Measurements from ENCODE around the gene RBM17.

Gene RBM17

DNA sequence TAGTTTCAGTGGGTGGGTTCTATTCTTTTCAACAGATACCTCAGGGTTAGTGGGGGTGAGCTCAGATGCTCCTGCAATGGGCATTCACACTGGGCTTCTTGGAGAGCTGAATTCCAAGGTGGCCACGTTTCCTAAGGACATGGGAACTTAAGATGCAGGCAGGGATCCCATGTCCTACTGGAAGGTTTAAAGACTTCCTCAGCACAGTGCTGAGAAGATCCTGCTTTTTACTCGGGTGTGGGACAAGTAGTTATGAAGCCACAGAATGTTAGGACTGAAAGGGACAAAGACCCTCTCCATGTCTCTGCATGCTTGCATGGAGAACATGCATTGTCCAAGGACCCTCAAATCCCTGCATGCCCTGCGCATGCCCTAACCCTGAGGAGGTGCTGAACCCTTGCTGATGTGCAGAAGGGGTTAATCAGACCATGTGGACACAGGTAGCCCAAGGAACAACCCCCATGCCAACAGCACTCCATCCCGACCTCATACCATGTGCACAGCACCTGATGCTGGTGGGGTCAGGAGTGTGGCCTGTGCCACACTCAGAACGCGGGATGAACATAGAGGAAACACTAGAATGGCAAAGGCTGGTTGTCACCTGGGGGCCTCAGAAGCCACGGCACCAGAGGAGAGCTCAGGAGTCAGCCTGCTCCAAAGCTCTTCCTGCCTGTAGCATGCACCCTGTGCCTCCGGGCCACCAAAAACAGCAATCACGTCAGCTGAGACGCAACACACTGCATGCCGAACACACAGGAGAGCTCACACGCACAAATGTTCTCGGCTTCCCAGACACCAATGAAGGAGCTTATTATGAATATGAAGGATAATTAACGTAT, 41.8 kb upstream of the RBM17 start:
- no peaks in the 10 kb centered on the region for H3K9me3 ChIP-seq (ENCODE audit: low read depth, low read length)
- no peaks in the 10 kb centered on the region for H3K36me3 ChIP-seq (ENCODE audit: insufficient read depth, low read length)
- H3K9ac ChIP-seq (ENCODE audit: insufficient read length): no peak overlapping the region
- no peak for TF ChIP-seq POLR2AphosphoS5 (IDR thresholded peaks at IDR 0.05; ENCODE audit: borderline replicate concordance, low read depth, low read length)
- no peak for TF ChIP-seq EZH2 (IDR thresholded peaks at IDR 0.05)
- no peak for TF ChIP-seq FOXP2 (optimal IDR thresholded peaks at IDR 0.05; ENCODE audit: control extremely low read depth, extremely low read length, insufficient read depth)
- no peak overlapping the region for H3K27ac ChIP-seq
- H3K4me3 ChIP-seq: no peak overlapping the region
- DNase-seq (ENCODE audit: low read depth, low spot score): no peak

DNA sequence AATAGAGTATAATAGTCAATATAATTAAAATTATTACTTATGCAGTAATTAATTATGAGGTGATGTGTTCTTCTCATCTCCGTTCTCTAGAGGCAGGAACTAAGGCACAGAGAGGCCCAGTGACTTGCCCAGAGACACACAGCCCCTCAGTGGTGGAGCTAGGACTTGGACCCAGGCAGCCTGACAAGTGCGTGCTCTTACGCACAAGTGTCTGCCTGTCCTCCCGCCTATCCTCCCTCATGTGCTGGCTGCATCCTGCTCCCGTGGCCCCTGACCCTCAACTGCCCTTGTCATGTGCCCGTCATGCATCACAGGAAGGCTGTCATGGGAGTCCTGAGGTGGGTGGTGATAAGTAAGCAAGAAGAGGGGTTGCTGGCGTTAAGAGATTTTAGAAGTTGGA, 41.0 kb upstream of the RBM17 start:
- no peak overlapping the region for H3K27ac ChIP-seq
- no peak for DNase-seq (ENCODE audit: low read depth, low spot score)
- TF ChIP-seq EZH2 (IDR thresholded peaks at IDR 0.05): no peak

DNA sequence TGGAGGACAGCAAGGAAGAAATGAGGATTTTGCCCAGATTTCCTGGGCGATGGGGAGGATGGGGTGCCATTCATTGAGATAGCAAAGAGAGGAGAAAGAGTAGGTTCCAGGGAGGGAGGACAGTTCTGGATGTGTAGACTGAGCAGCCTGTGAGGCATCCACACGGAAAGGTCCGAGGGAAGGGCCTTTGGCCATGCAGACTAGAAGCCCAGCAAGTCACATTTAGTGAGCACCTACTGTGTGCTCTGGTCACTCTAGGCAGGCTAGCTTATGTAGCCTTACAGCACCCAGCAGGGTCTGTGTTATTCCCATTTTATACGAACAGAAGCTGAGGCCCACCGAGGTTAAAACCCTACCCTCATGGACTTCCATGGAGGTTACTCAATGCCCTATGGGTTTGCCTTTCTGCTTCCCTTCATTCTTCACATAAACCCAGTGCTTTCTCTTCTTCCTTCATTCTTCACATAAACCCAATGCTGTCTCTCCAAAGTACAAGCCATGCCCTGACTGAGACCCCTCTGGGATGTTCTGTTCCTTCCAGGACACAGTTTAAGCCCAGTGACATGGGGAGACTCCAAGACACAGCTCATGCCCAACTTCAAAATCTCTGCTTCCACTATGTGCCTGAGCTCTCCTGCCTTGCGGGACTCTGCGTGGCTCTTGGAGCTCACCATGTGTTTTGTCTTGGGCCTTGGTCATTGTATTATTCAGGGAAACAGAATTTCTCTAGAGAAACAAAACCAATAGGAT, 40.4 kb upstream of the RBM17 start:
- Histone ChIP-seq H3K36me3 (ENCODE audit: insufficient read depth, low read length) (no peaks in the 10 kb centered on the region), H3K9me3 (ENCODE audit: low read depth, low read length) (no peaks in the 10 kb centered on the region), H3K4me3 (no peak overlapping the region), H3K9ac (ENCODE audit: insufficient read length) (no peak overlapping the region), H3K27ac (no peak overlapping the region)
- TF ChIP-seq FOXP2 (optimal IDR thresholded peaks at IDR 0.05; ENCODE audit: control extremely low read depth, extremely low read length, insufficient read depth) (no peak), POLR2AphosphoS5 (IDR thresholded peaks at IDR 0.05; ENCODE audit: borderline replicate concordance, low read depth, low read length) (no peak), EZH2 (IDR thresholded peaks at IDR 0.05) (no peak)
- DNase-seq (ENCODE audit: low read depth, low spot score): no peak

More for the DNA sequence above, 41.0 kb upstream of the RBM17 start:
- Histone ChIP-seq H3K9me3 (ENCODE audit: low read depth, low read length) (no peaks in the 10 kb centered on the region), H3K4me3 (no peak overlapping the region), H3K36me3 (ENCODE audit: insufficient read depth, low read length) (no peaks in the 10 kb centered on the region), H3K9ac (ENCODE audit: insufficient read length) (no peak overlapping the region)

DNA sequence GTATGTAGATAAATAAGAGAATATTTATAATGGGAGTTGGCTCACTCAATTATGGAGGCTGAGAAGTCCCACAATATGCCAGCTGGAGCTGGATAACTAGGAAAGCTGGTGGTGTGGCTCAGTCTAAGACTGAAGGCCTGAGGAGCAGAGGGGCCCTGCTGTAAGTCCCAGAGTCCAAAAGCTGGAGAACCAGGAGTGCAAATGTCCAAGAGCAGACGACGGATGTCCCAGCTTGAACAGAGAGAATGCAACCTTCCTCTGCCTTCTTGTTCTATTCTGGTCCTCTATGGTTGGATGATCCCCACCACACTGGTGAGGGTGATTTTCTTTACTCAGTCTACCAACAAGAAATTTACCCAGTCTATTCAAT, 39.8 kb upstream of the RBM17 start:
- no peak for DNase-seq (ENCODE audit: low read depth, low spot score)
- Histone ChIP-seq H3K4me3 (no peak overlapping the region), H3K27ac (no peak overlapping the region), H3K36me3 (ENCODE audit: insufficient read depth, low read length) (no peaks in the 10 kb centered on the region), H3K9ac (ENCODE audit: insufficient read length) (no peak overlapping the region), H3K9me3 (ENCODE audit: low read depth, low read length) (no peaks in the 10 kb centered on the region)
- TF ChIP-seq FOXP2 (optimal IDR thresholded peaks at IDR 0.05; ENCODE audit: control extremely low read depth, extremely low read length, insufficient read depth) (no peak), EZH2 (IDR thresholded peaks at IDR 0.05) (no peak), POLR2AphosphoS5 (IDR thresholded peaks at IDR 0.05; ENCODE audit: borderline replicate concordance, low read depth, low read length) (no peak)

DNA sequence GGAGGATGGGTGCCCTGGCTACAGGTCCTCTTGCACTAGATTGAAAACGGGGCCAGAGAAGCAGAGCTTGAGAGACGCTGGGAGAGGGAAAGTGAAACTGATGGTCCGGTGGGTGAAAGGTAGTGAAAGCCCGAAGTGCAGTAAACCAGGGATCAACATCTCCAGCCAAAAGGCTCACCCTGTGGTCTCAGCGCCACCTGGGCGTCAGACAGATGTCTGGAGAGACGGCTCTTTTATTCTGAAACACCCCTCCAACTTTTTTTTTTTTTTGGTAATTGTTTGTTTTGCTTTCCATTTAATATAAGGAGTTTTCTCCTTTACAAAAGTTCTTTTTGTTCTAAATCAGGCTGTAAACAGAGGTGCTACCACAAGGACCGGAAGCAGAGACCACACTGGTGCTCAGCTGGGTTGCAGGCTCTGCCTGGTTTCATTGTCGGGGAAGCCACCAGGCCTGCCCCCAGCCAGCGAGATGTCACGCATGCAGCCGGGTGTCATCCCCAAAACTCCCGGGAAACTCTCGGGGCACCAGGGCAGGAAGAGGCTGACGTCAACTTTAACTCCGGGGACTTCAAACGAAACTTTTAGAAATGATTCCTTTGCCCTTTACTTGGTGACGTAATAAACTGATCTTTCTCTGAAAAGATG, 37.9 kb upstream of the RBM17 start:
- Histone ChIP-seq H3K27ac (no peak overlapping the region), H3K9ac (ENCODE audit: insufficient read length) (no peak overlapping the region), H3K9me3 (ENCODE audit: low read depth, low read length) (no peaks in the 10 kb centered on the region), H3K36me3 (ENCODE audit: insufficient read depth, low read length) (no peaks in the 10 kb centered on the region), H3K4me3 (no peak overlapping the region)
- TF ChIP-seq POLR2AphosphoS5 (IDR thresholded peaks at IDR 0.05; ENCODE audit: borderline replicate concordance, low read depth, low read length) (no peak), EZH2 (IDR thresholded peaks at IDR 0.05) (no peak), FOXP2 (optimal IDR thresholded peaks at IDR 0.05; ENCODE audit: control extremely low read depth, extremely low read length, insufficient read depth) (no peak)
- no peak for DNase-seq (ENCODE audit: low read depth, low spot score)

DNA sequence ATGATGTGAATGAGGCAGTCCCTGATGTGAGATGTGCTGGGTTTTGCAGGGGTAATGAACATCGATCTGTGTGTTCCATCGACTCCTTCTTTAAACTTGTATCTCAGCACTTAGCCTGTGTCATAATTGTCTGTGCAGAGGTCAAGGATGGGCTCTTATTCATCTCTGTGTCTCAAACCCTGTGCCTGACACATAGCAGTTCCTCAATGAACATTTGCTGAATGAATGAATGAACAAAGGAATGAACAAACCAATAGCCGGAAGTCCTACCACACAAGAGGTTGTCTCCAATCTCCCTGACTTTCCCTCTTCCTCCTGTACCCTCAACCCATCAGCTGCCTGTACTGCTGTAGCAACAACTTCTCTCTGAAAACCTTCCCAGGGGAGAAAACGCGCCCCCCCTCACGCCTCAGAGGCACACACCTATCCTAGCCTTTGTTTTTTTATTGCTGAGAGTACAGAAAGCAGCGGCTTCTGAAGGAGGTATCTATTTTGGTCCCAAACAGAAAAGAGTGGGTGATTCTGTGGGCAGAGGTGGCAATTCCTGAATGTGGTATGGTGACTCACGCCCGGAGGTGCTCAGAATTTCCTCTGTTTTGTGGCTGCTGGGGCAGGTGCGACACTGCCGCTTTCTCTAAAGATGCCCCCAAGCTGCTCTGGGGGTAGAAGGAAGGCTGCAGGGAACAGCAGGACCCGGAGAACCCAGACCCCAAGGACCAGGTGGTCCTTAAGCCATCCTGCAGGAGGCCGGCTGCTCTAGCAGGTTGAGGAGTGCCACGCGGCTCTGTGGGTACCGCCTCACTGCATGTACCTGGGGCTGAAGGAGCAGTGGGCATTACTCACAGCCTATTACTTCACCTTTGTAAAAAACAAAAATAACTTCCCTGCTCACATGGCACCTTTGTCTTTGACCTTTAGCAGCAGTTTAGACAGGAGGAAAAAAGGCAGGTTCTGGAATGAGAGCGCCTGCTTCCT, 36.3 kb upstream of the RBM17 start:
- H3K9ac ChIP-seq (ENCODE audit: insufficient read length): no peak overlapping the region
- no peak overlapping the region for H3K27ac ChIP-seq
- H3K36me3 ChIP-seq (ENCODE audit: insufficient read depth, low read length): no peaks in the 10 kb centered on the region
- H3K4me3 ChIP-seq: no peak overlapping the region
- DNase-seq (ENCODE audit: low read depth, low spot score): no peak
- TF ChIP-seq POLR2AphosphoS5 (IDR thresholded peaks at IDR 0.05; ENCODE audit: borderline replicate concordance, low read depth, low read length): no peak
- no peak for TF ChIP-seq EZH2 (IDR thresholded peaks at IDR 0.05)
- no peak for TF ChIP-seq FOXP2 (optimal IDR thresholded peaks at IDR 0.05; ENCODE audit: control extremely low read depth, extremely low read length, insufficient read depth)
- H3K9me3 ChIP-seq (ENCODE audit: low read depth, low read length): no peaks in the 10 kb centered on the region

DNA sequence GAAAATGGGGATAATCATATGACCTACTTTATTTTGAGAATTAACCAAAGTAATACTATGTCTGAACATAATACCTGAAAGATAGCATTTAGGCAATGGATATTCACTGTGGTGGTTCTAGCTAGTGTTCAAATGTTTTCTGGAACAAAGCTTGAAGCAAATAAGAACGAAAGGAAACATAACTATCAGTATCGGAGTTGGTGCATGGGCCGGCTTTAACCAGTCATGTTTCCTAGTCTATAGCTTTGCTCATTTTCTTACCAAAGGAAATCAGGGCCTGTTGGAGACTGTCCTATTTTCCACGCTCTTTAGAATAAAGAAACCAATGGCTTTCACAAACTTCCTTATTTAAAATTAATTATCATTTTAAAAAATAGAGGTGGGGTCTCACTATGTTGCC, 35.5 kb upstream of the RBM17 start:
- Histone ChIP-seq H3K9ac (ENCODE audit: insufficient read length) (no peak overlapping the region), H3K36me3 (ENCODE audit: insufficient read depth, low read length) (no peaks in the 10 kb centered on the region), H3K9me3 (ENCODE audit: low read depth, low read length) (no peaks in the 10 kb centered on the region), H3K4me3 (no peak overlapping the region), H3K27ac (no peak overlapping the region)
- TF ChIP-seq EZH2 (IDR thresholded peaks at IDR 0.05): no peak
- TF ChIP-seq POLR2AphosphoS5 (IDR thresholded peaks at IDR 0.05; ENCODE audit: borderline replicate concordance, low read depth, low read length): no peak
- no peak for TF ChIP-seq FOXP2 (optimal IDR thresholded peaks at IDR 0.05; ENCODE audit: control extremely low read depth, extremely low read length, insufficient read depth)
- DNase-seq (ENCODE audit: low read depth, low spot score): no peak

Measured in SK-N-MC (cell line).